Measurements from ENCODE around the gene ANKEF1. TPM values are rescaled to one million over a fixed set of nuclear protein-coding genes. Genes with fewer than 3 reads are reported as not detected.

Gene ANKEF1
- total RNA-seq (2014; rRNA removed; shearing (Covaris generic)): 4.6 and 4.7 TPM in 2 replicates

GRCh38 chr20:10034717-10035571 lies at the start of gene ANKEF1:
Gene ANKEF1 (plus strand): TSS chr20:10034987. CDS start chr20:10038302, 3,315 bp downstream.

Small RNA genes lying within 50 kb of the gene (small RNA-seq; reads per million reads assigned to genes)
- gene RF00017: not detected

Other genes with a start within 250 kb of the ANKEF1 start
- not detected in 2 replicates for gene PAK5, start 195.9 kb upstream of the ANKEF1 start, total RNA-seq (2014; rRNA removed; shearing (Covaris generic))
- 0.34 and 0.64 TPM in 2 replicates for gene SNAP25, start 183.8 kb downstream of the ANKEF1 start, total RNA-seq (2014; rRNA removed; shearing (Covaris generic))

Data from A375 (cell line).